ENCODE results near the gene ACACA.

ACACA gene

GRCh38 chr17:37177254-37177870 is 229.3 kb downstream of the ACACA start:
- TF ChIP-seq TAF1 (IDR thresholded peaks at IDR 0.05; ENCODE audit: low read depth, low read length): no peak
- TF ChIP-seq POLR2AphosphoS5 (IDR thresholded peaks at IDR 0.05; ENCODE audit: low read depth, low read length): no peak
- no peak for TF ChIP-seq PAX5 (IDR thresholded peaks at IDR 0.05; ENCODE audit: insufficient read depth, low read length, severe bottlenecking)
- TF ChIP-seq POLR2A (IDR thresholded peaks at IDR 0.05; ENCODE audit: low read depth, low read length): no peak
- TF ChIP-seq POU2F2 (IDR thresholded peaks at IDR 0.05; ENCODE audit: low read depth, low read length): no peak
- no peak for TF ChIP-seq SPI1 (IDR thresholded peaks at IDR 0.05; ENCODE audit: low read depth, low read length)
- no peak for FAIRE-seq
- no peak for DNase-seq (ENCODE audit: insufficient read length, low spot score)

GRCh38 chr17:37176723-37177122 is 229.9 kb downstream of the ACACA start:
- FAIRE-seq (no peak), DNase-seq (ENCODE audit: insufficient read length, low spot score) (no peak)
- TF ChIP-seq PAX5 (IDR thresholded peaks at IDR 0.05; ENCODE audit: insufficient read depth, low read length, severe bottlenecking) (no peak), SPI1 (IDR thresholded peaks at IDR 0.05; ENCODE audit: low read depth, low read length) (no peak), POLR2A (IDR thresholded peaks at IDR 0.05; ENCODE audit: low read depth, low read length) (no peak), TAF1 (IDR thresholded peaks at IDR 0.05; ENCODE audit: low read depth, low read length) (no peak), POU2F2 (IDR thresholded peaks at IDR 0.05; ENCODE audit: low read depth, low read length) (no peak), POLR2AphosphoS5 (IDR thresholded peaks at IDR 0.05; ENCODE audit: low read depth, low read length) (no peak)

GRCh38 chr17:37174205-37174604 is 232.4 kb downstream of the ACACA start:
- no peak for DNase-seq (ENCODE audit: insufficient read length, low spot score)

GRCh38 chr17:37170881-37171425 is 235.7 kb downstream of the ACACA start:
- DNase-seq (ENCODE audit: insufficient read length, low spot score) (no peak), FAIRE-seq (no peak)
- TF ChIP-seq SPI1 (IDR thresholded peaks at IDR 0.05; ENCODE audit: low read depth, low read length) (no peak), POLR2A (IDR thresholded peaks at IDR 0.05; ENCODE audit: low read depth, low read length) (no peak), PAX5 (IDR thresholded peaks at IDR 0.05; ENCODE audit: insufficient read depth, low read length, severe bottlenecking) (no peak)

More at GRCh38 chr17:37174205-37174604, 232.4 kb downstream of the ACACA start:
- TF ChIP-seq TAF1 (IDR thresholded peaks at IDR 0.05; ENCODE audit: low read depth, low read length): no peak
- no peak for TF ChIP-seq PAX5 (IDR thresholded peaks at IDR 0.05; ENCODE audit: insufficient read depth, low read length, severe bottlenecking)
- TF ChIP-seq POLR2AphosphoS5 (IDR thresholded peaks at IDR 0.05; ENCODE audit: low read depth, low read length): no peak
- TF ChIP-seq POLR2A (IDR thresholded peaks at IDR 0.05; ENCODE audit: low read depth, low read length): no peak
- no peak for TF ChIP-seq POU2F2 (IDR thresholded peaks at IDR 0.05; ENCODE audit: low read depth, low read length)
- TF ChIP-seq SPI1 (IDR thresholded peaks at IDR 0.05; ENCODE audit: low read depth, low read length): no peak
- no peak for FAIRE-seq

GRCh38 chr17:37168731-37169353 is 237.8 kb downstream of the ACACA start:
- FAIRE-seq (no peak), DNase-seq (ENCODE audit: insufficient read length, low spot score) (no peak)
- TF ChIP-seq POLR2AphosphoS5 (IDR thresholded peaks at IDR 0.05; ENCODE audit: low read depth, low read length) (no peak), PAX5 (IDR thresholded peaks at IDR 0.05; ENCODE audit: insufficient read depth, low read length, severe bottlenecking) (no peak), POLR2A (IDR thresholded peaks at IDR 0.05; ENCODE audit: low read depth, low read length) (no peak), SPI1 (IDR thresholded peaks at IDR 0.05; ENCODE audit: low read depth, low read length) (no peak), TAF1 (IDR thresholded peaks at IDR 0.05; ENCODE audit: low read depth, low read length) (no peak), POU2F2 (IDR thresholded peaks at IDR 0.05; ENCODE audit: low read depth, low read length) (no peak)

- no peak for FAIRE-seq
- TF ChIP-seq POU2F2 (IDR thresholded peaks at IDR 0.05; ENCODE audit: low read depth, low read length): no peak
- no peak for TF ChIP-seq PAX5 (IDR thresholded peaks at IDR 0.05; ENCODE audit: insufficient read depth, low read length, severe bottlenecking)
- no peak for TF ChIP-seq TAF1 (IDR thresholded peaks at IDR 0.05; ENCODE audit: low read depth, low read length)
- no peak for TF ChIP-seq POLR2A (IDR thresholded peaks at IDR 0.05; ENCODE audit: low read depth, low read length)
- no peak for TF ChIP-seq SPI1 (IDR thresholded peaks at IDR 0.05; ENCODE audit: low read depth, low read length)
- no peak for TF ChIP-seq POLR2AphosphoS5 (IDR thresholded peaks at IDR 0.05; ENCODE audit: low read depth, low read length)
- DNase-seq (ENCODE audit: insufficient read length, low spot score): no peak
Measured at GRCh38 chr17:37167756-37168155, 238.9 kb downstream of the ACACA start.

GRCh38 chr17:37164057-37164456 is 242.6 kb downstream of the ACACA start:
- TF ChIP-seq POLR2A (IDR thresholded peaks at IDR 0.05; ENCODE audit: low read depth, low read length) (no peak), POLR2AphosphoS5 (IDR thresholded peaks at IDR 0.05; ENCODE audit: low read depth, low read length) (no peak), PAX5 (IDR thresholded peaks at IDR 0.05; ENCODE audit: insufficient read depth, low read length, severe bottlenecking) (no peak), POU2F2 (IDR thresholded peaks at IDR 0.05; ENCODE audit: low read depth, low read length) (no peak), TAF1 (IDR thresholded peaks at IDR 0.05; ENCODE audit: low read depth, low read length) (no peak), SPI1 (IDR thresholded peaks at IDR 0.05; ENCODE audit: low read depth, low read length) (no peak)
- FAIRE-seq (no peak), DNase-seq (ENCODE audit: insufficient read length, low spot score) (no peak)

- DNase-seq (ENCODE audit: insufficient read length, low spot score) (no peak), FAIRE-seq (no peak)
- TF ChIP-seq POU2F2 (IDR thresholded peaks at IDR 0.05; ENCODE audit: low read depth, low read length) (no peak), TAF1 (IDR thresholded peaks at IDR 0.05; ENCODE audit: low read depth, low read length) (no peak), POLR2AphosphoS5 (IDR thresholded peaks at IDR 0.05; ENCODE audit: low read depth, low read length) (no peak), SPI1 (IDR thresholded peaks at IDR 0.05; ENCODE audit: low read depth, low read length) (no peak), POLR2A (IDR thresholded peaks at IDR 0.05; ENCODE audit: low read depth, low read length) (no peak), PAX5 (IDR thresholded peaks at IDR 0.05; ENCODE audit: insufficient read depth, low read length, severe bottlenecking) (no peak)
Measured at GRCh38 chr17:37162800-37163199, 243.8 kb downstream of the ACACA start.

- FAIRE-seq: no peak
- no peak for DNase-seq (ENCODE audit: insufficient read length, low spot score)
Measured at GRCh38 chr17:37160944-37161343, 245.7 kb downstream of the ACACA start.

More at GRCh38 chr17:37160944-37161343, 245.7 kb downstream of the ACACA start:
- no peak for TF ChIP-seq SPI1 (IDR thresholded peaks at IDR 0.05; ENCODE audit: low read depth, low read length)
- no peak for TF ChIP-seq PAX5 (IDR thresholded peaks at IDR 0.05; ENCODE audit: insufficient read depth, low read length, severe bottlenecking)
- no peak for TF ChIP-seq POLR2A (IDR thresholded peaks at IDR 0.05; ENCODE audit: low read depth, low read length)
- TF ChIP-seq POLR2AphosphoS5 (IDR thresholded peaks at IDR 0.05; ENCODE audit: low read depth, low read length): no peak
- no peak for TF ChIP-seq TAF1 (IDR thresholded peaks at IDR 0.05; ENCODE audit: low read depth, low read length)
- no peak for TF ChIP-seq POU2F2 (IDR thresholded peaks at IDR 0.05; ENCODE audit: low read depth, low read length)

Data from GM12891 (cell line).